Left renal pelvis (tissue), 4 donors: Measurements from ENCODE around the gene LRRC63. TPM values are rescaled to one million over a fixed set of nuclear protein-coding genes. Genes with fewer than 3 reads are reported as not detected.
"Not testable (repeated sequence)": the region's sequence is repeated elsewhere in the genome, so short reads cannot be mapped to it uniquely, and the experiment has no call there.

Experiments used
- DNase-seq, 4 donors: peaks; one replicate each; pipeline ENCODE4 v3.0.0-alpha.2; 2013; ENCODE audit warnings: low read depth in 4 of 4, low spot score in 3 of 4
- polyA plus RNA-seq, 4 donors: library from polyadenylated mRNA; unstranded; fragments of 120-200 nt; gene quantifications; one replicate each; pipeline ENCODE4 v1.2.1, GENCODE V29; 2013; ENCODE audit not compliant: insufficient read length in 4 of 4

The LRRC63 gene
- polyA plus RNA-seq, 4 donors, result 0.13 to 0.22 (median 0.19) TPM

- no peak for DNase-seq
These were observed 20.6 kb downstream of the LRRC63 start for GRCh38 chr13:46232281-46232680.

- no peak for DNase-seq
These were observed 23.6 kb downstream of the LRRC63 start for GRCh38 chr13:46235286-46235685.

DNA sequence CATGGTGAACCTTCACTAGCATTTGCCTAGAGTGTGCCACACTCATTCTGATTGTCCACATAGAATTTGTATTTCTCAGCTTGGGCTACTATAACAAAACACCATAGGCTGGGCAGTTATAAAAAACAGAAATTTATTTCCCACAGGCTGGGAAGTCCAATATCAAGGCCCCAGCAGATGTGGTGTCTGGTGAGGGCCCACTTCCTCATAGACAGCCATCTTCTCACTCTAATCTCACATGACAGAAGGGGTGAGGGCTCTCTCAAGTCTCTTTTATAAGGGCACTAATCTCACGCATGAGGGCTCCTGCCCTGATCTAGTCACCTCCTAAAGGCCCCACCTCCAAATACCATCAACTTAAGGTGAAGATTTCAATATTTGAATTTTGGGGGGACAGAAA, 53.6 kb downstream of the LRRC63 start:
- no peak for DNase-seq

DNA sequence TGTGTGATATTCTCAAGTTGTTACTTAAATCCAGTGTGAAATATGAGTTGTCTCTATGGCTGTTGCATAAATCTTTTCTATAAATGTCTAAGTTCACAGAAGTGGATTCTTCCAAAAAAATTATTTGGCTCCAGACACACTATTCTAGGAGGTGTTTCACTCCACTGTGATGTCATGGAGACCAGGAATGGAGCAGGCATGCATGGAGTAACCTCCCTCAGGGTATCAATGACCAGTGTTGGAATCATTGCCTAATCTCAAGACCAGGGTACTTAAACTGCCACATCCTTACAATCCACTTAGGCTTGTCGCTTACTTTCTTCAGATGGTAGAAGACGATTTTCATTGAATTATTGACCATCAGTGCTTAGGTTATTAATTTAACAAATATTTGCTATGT, 55.4 kb downstream of the LRRC63 start:
- no peak for DNase-seq

DNA sequence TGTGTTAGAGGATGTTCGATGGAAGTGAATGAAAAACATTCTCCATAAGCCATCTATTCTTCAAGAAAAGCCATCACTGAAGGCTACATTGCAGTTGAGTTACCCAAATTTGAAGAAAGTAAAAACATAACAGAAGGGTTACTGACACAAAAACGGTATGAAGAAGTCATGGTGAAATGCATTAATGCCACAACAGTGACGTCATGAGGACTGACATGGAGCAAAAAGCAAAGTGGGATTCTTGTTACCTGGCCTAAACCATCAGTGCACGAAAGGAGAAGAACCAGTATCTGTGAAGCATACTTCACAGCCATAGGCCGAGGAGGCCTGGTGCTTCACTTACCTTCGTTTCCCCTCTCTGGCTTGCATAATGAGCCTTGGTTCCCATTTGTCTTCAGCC, 58.7 kb downstream of the LRRC63 start:
- DNase-seq, result no peak

DNA sequence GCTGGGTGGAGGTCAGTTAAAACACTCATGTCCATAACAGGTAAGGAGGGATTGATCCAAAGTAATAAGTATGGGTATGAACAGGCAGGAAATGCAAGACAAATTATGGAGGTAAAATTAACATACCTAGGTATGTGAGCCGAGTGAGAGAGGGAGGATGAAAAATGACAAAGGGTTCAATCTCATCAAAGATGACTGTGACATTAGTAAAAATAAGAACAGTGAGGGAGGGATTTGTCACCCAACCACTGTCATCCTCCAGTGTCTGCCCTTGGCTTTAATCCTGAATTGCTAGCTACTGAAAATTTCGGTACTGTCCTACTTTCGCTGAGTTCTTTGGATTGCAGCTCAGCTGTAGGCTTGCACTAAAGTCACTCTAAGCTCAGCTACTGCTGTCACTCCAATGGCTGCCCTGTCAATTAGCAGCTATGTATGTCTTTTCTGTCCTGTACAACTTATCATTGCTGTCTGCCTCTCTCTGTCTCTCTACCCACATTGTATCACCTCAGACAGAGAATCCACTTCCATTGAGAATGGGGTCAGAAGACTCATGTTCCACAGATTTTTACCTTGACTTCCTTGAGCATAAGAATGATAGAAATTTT, 62.5 kb downstream of the LRRC63 start:
- DNase-seq, result no peak

DNA sequence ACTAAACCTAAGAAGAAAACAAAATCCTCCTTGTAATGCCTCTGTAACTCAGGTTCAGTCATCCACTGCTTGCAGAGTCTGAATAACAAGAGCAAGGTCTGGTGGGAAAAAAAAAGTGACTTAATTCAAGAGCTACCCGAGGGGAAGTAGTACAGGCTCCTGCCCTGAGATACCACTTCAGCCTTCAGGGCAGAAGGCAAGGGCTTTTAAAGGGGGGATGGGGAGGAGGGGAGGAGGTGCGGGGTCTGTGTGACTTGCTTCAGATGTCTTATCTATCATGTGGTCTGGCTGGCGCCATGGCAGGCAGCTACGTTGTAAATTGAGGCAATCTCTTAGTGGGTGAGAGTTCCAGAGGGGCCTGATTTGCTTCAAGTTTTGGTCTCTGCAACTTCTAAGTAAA, 66.7 kb downstream of the LRRC63 start:
- DNase-seq, result no peak

GRCh38 chr13:46281779-46282178, 70.1 kb downstream of the LRRC63 start:
- DNase-seq, result no peak

DNA sequence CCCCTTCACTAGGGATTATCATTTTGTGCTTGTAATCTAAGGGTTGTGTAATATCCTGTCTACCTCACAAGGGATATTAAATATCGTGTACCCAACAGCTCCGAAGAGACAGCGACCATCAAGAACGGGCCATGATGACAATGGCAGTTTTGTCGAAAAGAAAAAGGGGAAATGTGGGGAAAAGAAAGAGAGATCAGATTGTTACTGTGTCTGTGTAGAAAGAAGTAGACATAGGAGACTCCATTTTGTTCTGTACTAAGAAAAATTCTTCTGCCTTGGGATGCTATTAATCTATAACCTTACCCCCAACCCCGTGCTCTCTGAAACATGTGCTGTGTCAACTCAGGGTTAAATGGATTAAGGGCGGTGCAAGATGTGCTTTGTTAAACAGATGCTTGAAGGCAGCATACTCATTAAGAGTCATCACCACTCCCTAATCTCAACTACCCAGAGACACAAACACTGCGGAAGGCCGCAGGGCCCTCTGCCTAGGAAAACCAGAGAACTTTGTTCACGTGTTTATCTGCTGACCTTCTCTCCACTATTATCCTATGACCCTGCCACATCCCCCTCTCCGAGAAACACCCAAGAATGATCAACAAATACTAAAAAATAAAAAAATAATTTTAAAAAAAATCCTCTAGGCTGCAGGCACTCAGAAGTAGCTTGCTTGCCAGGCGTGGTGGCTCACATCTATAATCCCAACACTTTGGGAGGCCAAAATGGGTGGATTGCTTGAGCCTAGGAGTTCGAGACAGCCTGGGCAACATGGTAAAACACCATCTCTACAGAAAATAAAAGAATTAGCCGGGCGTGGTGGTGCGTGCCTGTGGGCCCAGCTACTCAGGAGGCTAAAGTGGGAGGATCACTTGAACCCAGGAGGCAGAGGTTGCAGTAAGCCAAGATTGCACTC, 72.4 kb downstream of the LRRC63 start:
- not testable (repeated sequence) for DNase-seq

- no peak for DNase-seq
These were observed 75.2 kb downstream of the LRRC63 start for GRCh38 chr13:46286972-46287371.

GRCh38 chr13:46288570-46289259, 77.0 kb downstream of the LRRC63 start:
- DNase-seq, result peak in 1 of 4 donors; percentile 6

- DNase-seq, result no peak
These were observed 77.7 kb downstream of the LRRC63 start for GRCh38 chr13:46289260-46289955.

DNA sequence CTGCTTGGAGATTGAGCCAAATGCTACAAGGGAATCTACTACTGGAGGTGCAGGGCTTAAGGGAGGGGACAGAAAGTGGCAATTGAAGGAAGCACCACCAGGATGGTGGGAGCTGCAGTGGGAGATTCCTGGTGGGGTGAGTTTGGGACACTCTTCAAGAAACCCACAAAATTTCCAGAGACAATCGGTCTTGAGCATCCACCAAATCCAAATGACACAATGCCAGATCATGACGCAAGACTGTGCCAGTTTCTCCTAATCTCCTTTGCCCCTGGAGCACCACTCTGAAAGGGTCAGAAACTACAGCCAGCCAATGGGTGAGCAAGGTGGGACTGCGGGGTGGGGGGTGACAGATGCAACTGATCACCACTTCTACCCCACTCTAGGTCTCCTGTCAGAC, 78.7 kb downstream of the LRRC63 start:
- DNase-seq, result no peak

- no peak for DNase-seq
These were observed 81.7 kb downstream of the LRRC63 start for GRCh38 chr13:46293436-46293835.

GRCh38 chr13:46295491-46296114, 83.9 kb downstream of the LRRC63 start:
- DNase-seq, result no peak

DNA sequence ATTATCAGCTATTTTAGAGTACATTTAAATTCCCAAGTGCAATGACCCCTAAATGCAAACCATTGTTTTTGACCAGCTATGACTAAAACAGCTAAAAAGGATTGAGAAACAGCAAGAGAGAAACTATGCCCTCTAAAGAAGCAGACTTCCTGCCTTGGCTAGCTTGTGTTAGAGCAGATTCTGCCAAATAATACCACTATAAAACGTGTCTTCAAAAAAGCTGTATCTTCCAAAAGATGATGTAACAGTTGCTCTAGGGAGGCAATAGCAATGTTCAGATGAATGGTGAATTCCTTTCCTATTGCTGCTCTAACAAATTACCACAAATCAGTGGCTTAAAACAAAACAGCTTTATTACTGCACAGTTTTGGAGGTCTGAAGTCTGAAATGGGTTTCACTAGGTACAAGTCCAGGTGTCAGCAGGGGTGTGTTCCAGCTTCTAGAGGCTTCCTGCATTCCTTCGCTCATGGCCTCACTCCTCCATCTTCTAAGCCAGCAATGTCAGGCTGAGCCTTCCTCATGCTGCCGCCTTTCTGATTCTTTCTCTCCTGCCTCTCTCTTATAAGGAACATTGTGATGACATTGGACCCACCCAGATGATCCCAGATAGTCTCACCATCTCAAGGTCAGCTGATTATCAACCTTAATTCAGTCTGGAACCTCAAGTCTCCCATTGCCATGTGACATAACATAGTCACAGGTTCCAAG, 84.5 kb downstream of the LRRC63 start:
- no peak for DNase-seq

DNA sequence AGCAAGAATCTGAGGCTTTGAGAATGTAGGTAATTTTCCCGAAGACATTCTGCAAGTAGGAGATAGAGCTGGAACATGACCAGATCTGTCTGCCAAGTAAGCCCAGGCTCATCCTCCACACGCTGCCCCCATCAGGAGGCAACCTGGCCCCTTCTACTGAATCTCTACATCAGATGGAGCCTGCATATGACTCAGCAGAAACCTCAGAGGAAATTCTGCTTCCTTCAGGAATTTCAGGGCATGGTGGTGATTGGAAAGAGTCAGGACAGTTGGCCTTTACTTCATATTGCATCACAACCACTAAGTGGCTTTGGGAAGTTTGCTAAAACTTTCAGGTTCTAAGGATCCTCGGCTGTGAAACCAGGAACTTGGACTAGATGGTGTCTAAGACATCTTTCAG, 85.2 kb downstream of the LRRC63 start:
- no peak for DNase-seq

DNA sequence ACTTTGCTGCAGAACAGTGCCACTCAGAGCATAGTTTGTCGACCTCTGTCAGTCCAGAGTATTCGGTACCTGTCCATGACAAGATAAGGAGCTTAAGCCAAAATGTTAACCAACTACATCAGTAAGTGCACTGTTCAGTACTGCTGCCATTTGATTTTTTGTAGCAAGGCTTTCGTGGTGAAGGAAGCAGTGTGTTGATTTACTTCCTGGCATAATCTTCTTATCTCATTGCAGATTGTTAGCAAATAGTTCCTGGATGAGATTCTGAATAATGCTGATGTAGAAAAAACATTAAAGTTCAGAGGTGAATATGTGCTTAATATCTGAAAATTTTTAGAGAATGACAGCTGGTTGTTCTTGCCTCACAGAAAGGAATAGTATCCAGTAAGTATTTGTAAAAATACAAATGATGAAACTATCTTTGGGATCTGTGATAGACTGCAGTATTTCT, 85.7 kb downstream of the LRRC63 start:
- no peak for DNase-seq

DNA sequence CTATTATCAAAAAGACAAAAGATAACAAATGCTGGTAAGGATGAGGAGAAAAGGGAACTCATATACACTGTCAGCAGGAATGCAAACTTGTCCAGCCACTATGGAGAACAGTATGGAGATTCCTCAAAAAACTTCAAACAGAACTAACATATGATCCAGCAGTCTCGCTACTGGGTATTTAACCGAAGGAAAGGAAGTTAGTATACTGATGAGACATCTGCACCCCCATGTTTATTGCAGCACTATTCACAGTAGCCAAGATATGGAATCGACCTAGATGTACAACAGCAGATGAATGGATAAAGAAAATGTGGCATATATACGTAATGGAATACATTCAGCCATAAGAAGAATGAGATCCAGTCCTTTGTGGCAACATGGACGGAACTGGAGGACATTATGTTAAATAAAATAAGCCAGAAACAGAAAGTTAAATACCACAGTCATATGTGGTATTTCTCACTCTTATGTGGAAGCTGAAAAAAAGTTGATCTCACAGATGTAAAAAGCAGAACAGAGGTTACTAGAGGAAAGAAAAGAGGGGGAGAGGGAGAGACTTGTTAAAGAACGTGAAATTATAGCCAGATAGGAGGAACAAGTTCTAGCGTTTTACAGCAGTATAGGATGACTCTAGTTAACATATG, 92.1 kb downstream of the LRRC63 start:
- DNase-seq, result no peak
